GM18861 (cell line): Measurements from ENCODE around the gene LRRC15.
A peak's percentile ranks its signal among the peaks of the same experiment; 100 is the strongest.

Experiments
- ATAC-seq: cut with Tn5 transposase; IDR thresholded peaks from one replicate; pipeline ENCODE4 v1.9.1; 2021; ENCODE audit not compliant: unreplicated experiment

LRRC15 gene

GRCh38 chr3:194336601-194337355, 32.8 kb downstream of the LRRC15 start:
- ATAC-seq: no peak

DNA sequence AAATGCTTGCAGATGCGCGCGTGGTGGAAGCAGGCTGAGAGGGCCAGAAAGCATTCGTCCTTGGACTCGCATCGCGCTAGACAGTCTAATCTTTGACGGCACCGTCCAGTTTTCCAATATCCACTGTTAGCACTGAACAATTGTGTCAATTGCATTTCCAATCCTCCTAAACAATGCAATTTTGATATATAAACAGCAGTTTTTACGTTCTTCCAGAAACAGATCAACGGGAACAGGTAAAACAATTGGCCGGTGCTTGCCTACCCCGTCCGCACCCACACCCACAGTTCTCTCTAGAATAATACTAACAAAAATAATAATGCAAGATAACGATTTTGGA, 35.6 kb downstream of the LRRC15 start:
- ATAC-seq: no peak

DNA sequence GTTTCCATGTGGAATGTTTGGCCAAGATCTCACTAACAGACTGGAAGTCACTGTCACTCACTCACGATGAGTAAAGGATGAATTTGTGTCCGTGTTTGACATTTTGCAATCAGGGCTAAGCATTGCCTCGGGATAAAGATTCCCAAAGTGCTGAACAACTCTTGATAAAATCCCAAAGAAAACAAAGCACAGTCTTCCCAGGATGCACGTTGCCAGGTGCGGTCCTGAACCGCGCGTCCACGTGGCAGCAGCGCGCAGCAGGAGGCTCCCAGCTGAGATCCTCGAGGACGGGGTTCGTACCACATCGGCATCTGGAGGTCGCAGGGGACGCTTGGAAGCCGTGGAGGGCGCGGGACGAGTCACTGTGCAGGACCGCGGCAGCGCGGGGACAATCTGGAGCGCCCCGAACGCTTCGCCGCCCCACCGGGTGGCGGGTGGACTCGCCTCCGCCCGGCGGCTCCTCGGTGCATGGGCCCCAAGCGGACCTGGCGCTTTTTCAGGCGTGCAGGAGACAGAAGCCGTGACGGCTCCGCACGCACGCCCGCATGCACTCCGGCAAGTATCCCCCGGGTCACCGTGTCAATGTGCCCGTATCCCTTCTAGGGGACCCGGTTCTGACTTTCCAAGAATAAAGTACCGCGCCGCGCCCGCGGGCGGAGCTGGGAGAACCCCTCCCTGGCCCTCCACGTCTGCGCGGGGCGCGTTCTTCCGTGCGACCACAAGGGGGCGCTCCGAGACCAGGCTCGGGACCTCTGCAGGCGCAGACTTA, 36.1 kb downstream of the LRRC15 start:
- ATAC-seq: peak; percentile 89

GRCh38 chr3:194332858-194333211, 36.7 kb downstream of the LRRC15 start:
- no peak for ATAC-seq

DNA sequence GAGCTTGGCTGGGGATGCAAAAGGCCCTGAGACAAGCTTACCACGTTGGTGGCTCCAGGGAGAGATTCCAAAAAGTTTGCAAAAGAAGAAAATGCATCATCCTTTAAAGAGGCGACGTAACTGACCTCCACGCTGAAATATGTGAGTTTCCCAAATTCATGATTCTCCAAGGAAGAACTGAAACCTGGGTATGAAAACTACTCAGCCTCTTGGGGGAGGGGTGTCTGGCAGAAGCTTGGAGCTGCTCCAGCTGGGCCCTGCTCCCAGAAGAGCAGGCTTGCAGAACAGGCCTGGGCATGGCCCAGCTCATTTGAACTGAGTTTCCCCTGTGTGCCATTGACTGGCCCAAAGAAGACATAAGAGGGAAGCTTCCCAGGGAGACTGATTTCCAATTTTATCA, 39.0 kb downstream of the LRRC15 start:
- no peak for ATAC-seq

- no peak for ATAC-seq
Observed at GRCh38 chr3:194330160-194330559, 39.4 kb downstream of the LRRC15 start.

- ATAC-seq: no peak
Observed at GRCh38 chr3:194329583-194329965, 40.0 kb downstream of the LRRC15 start.

DNA sequence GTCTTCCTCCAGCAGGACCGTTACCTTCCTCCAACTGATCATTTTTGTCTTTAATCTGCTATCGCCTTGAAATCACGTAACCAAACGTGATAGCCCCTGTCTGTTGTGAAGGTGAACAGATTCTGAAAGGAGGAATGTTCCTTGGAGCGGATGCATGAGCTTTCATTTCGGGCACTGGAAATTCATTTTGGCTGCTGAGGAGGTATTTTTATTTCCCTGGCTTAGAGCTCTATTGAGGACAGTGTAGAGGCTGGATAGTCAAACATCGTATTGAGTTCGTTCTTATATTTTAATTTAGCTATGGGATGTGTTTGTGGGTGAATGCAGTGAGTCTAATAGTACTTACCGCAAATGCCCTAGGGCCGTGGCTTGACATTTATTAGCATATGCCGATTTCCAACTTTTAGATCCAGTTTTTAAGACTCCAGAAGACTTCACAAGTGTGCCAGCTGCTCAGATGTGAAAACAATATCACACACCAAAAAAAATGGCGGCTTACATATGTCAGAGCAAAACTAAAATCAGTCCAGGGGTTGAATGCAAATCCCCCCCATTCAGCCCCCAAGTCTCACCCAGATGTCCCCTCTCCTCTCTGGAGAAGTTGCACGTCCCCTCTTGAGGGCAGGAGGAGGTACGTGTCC, 40.5 kb downstream of the LRRC15 start:
- ATAC-seq: no peak

- no peak for ATAC-seq
Observed at GRCh38 chr3:194328053-194328657, 41.4 kb downstream of the LRRC15 start.

- ATAC-seq: no peak
Observed at GRCh38 chr3:194327218-194328052, 42.1 kb downstream of the LRRC15 start.

DNA sequence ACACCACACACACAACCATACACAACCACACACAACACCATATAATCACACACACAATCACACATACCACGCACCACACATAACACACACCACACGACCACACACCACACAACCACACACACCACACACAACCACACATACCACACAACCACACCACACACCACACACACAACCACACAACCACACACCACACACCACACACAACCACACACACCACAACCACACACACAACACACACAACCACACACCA, 42.6 kb downstream of the LRRC15 start:
- ATAC-seq: no peak

DNA sequence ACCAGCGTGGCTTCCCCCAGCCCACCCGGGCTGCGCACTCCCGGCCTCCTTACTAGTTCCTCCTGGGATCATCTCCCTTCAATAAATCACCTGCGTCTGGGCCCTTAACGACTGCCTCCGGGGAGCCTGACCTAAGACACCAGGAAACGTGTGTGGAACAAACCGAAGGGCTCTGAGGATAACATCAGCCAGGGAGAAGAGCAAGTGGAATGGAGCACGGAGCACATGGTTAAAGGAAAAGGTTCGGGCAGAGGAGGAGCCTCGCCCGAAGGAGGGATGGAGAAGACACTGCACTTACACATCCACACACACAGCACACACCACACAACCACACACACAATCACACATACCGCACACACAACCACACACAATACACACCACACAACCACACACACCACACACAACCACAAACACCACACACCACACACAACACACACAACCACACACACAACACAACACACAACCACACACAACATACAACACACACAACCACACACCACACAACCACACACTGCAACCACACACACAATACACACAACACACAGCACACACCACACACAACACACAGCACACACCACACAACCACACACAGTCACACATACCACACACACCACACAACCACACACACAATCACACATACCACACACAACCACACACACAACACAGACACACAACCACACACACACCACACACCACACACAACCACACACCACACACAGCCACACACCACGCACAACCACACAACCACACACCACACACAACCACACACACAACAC, 43.2 kb downstream of the LRRC15 start:
- ATAC-seq: no peak

DNA sequence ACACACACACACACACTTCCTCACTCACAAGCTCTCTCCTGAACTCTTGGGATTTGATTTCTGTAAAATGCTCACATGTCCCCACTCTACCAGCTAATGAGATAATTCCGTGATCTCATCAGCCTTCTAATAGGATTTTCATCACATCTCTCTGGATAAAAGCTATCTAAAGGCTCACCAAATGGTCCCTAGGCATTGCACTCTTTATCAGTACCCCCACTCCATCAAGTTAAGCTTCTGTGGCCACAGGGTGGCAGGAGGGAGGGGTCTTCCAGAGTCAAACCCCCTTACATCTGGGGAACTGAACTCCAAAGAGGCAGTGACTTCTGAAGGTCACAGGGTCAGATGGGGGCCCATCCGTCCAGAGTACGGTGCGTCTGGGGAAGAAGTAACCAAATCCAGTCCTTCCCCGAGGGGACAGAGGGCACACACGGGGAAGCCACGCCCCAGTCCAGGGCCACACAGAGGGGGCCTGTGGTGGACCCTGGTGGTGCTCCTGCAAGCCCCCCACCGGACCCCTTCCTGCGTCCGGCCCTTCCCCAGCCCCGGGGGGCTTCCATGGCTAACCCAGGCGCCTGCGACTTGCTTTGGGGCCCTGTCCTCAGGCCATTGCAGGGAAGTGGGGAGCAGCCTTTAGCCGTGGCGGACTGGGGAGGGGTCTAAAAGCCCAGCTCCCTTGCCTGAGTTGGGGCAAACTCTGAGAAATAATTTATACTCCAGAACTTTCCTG, 44.0 kb downstream of the LRRC15 start:
- ATAC-seq: no peak

DNA sequence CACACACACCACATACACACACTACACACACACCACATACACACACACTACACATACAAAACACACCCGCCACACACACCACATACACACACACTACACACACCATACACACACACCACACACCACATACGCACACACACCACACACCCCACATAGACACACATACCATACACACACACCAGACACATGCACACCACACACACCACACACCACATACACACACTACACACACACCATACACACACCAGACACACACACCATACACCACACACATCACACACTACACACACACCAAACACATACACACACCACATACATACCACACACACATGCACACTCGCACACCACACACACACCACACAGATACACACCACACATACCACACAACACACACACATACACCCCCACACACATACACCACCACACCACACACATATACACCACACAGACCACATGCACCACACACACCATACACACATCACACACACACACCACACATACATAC, 44.7 kb downstream of the LRRC15 start:
- no peak for ATAC-seq

- peak; percentile 49 for ATAC-seq
Observed at GRCh38 chr3:194323785-194324735, 45.5 kb downstream of the LRRC15 start.

GRCh38 chr3:194322678-194323211, 46.8 kb downstream of the LRRC15 start:
- ATAC-seq: no peak

DNA sequence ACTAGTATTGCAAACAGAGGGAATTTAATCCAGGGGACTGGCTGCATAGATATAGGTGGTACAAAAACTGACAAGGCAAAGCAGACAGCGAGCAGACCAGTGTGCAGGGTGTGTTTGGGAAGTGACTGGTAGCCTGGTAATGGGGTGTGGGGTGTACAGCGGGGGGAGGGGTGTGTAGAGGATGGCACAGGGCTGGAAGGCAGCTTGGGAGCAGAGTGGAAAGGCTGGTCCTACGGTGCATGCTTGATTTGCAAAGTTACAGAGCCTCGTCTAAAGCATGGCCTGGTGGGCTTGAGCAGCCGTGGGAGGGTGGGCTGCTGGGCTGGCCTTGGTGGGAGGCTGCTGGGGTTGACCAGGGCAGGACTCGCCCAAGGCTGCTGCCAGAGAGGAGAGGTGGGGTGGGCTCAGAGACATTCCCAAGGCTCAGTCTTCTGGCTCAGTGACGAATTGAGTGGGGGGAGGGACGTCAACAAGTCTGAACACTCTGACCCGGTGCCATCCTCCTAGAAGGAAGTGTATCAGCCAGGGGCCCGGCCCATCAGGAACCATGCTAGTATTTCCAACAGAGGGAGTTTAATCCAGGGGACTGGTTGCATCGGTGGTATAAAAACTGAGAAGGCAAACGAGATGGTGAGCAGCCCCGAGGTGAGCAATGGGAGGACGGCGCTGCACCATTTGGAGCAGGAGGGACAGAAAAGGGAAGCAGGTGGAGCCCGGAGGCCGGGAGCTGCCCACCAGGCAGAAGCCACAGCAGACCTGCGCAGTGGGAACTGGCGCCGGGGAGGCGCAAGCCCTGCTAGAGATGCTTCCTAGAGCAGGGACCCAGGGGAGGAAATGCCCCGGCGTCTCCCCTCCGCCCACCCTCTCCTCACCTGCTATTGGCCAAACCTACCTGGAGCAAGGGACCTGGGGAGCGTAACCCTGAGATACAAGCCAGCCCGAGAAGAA, 47.6 kb downstream of the LRRC15 start:
- ATAC-seq: no peak
